Neutrophil (primary cell): ENCODE data around the gene LRRTM2.

ENCODE experiments used
- H3K27ac ChIP-seq: fragments of 200-600 bp; sonication (generic); 2 replicates; pipeline ENCODE4 v1.5.1; 2016; ENCODE audit warnings: mild to moderate bottlenecking, moderate library complexity
- H3K27me3 ChIP-seq: fragments of 200-600 bp; sonication (generic); 2 replicates; pipeline ENCODE4 v1.6.0; 2016; ENCODE audit warnings: mild to moderate bottlenecking
- H3K36me3 ChIP-seq: fragments of 200-600 bp; sonication (generic); 2 replicates; pipeline ENCODE4 v1.5.1; 2017
- H3K4me1 ChIP-seq, 2 experiments: fragments of 200-600 bp in 1 of 2; sonication (generic) in 1 of 2; 1 replicate in 1 of 2; 2 replicates in 1 of 2; pipeline versions ENCODE4 v1.5.1 to v1.6.1; 2013 to 2016; ENCODE audit warnings: low read depth in 1 of 2, low read length in 1 of 2, mild to moderate bottlenecking in 1 of 2, moderate library complexity in 1 of 2; ENCODE audit not compliant: control insufficient read depth in 1 of 2, insufficient read depth in 1 of 2
- H3K4me3 ChIP-seq, 2 experiments: fragments of 200-600 bp in 1 of 2; sonication (generic) in 1 of 2; 1 replicate in 1 of 2; 2 replicates in 1 of 2; pipeline ENCODE4 v1.5.1; 2013 to 2016; ENCODE audit warnings: low read depth in 1 of 2, low read length in 1 of 2, mild to moderate bottlenecking in 1 of 2, moderate library complexity in 1 of 2
- H3K9me3 ChIP-seq: fragments of 200-600 bp; sonication (generic); 2 replicates; pipeline ENCODE4 v1.5.1; 2016
- CTCF ChIP-seq: fragments of 200-600 bp; sonication (generic); IDR thresholded peaks from 2 replicates; pipeline ENCODE4 v1.5.1; 2016; ENCODE audit warnings: antibody characterized with exemption

LRRTM2 gene

GRCh38 chr5:138829341-138829740 is 45.8 kb downstream of the LRRTM2 start:
- Histone ChIP-seq H3K9me3 (no peaks in the 10 kb centered on the region), H3K4me3 (no peak overlapping the region), H3K27me3 (no peaks in the 10 kb centered on the region), H3K27ac (no peak overlapping the region), H3K4me1 (no peaks in the 10 kb centered on the region), H3K36me3 (peaks cover 7% of the 10 kb centered on the region)
- TF ChIP-seq CTCF = no peak

GRCh38 chr5:138828556-138828955 is 46.6 kb downstream of the LRRTM2 start:
- no peak overlapping the region for H3K4me3 ChIP-seq
- H3K4me1 ChIP-seq = no peaks in the 10 kb centered on the region
- H3K27ac ChIP-seq = no peak overlapping the region
- no peaks in the 10 kb centered on the region for H3K9me3 ChIP-seq
- H3K36me3 ChIP-seq = peaks cover 7% of the 10 kb centered on the region
- H3K27me3 ChIP-seq = no peaks in the 10 kb centered on the region
- no peak for TF ChIP-seq CTCF

GRCh38 chr5:138824924-138825863 is 49.9 kb downstream of the LRRTM2 start:
- no peaks in the 10 kb centered on the region for H3K9me3 ChIP-seq
- TF ChIP-seq CTCF = no peak
- no peak overlapping the region for H3K4me3 ChIP-seq
- H3K27me3 ChIP-seq = no peaks in the 10 kb centered on the region
- no peak overlapping the region for H3K27ac ChIP-seq
- no peaks in the 10 kb centered on the region for H3K4me1 ChIP-seq
- H3K36me3 ChIP-seq = peaks cover 7% of the 10 kb centered on the region

- no peak overlapping the region for H3K27ac ChIP-seq
- TF ChIP-seq CTCF = no peak
- peaks cover 7% of the 10 kb centered on the region for H3K36me3 ChIP-seq
- no peak overlapping the region for H3K4me3 ChIP-seq
- H3K9me3 ChIP-seq = no peaks in the 10 kb centered on the region
- no peaks in the 10 kb centered on the region for H3K27me3 ChIP-seq
- H3K4me1 ChIP-seq = no peaks in the 10 kb centered on the region
Measured at GRCh38 chr5:138824516-138824915, 50.6 kb downstream of the LRRTM2 start.

- peaks cover 0 to 3% of the 10 kb centered on the region in 2 experiments for H3K4me1 ChIP-seq
- peaks cover 4% of the 10 kb centered on the region for H3K36me3 ChIP-seq
- H3K9me3 ChIP-seq = no peaks in the 10 kb centered on the region
- TF ChIP-seq CTCF = no peak
- no peak overlapping the region for H3K4me3 ChIP-seq
- H3K27ac ChIP-seq = no peak overlapping the region
- no peaks in the 10 kb centered on the region for H3K27me3 ChIP-seq
Measured at GRCh38 chr5:138820695-138821094, 54.4 kb downstream of the LRRTM2 start.
